ENCODE data around the gene D2HGDH.

D2HGDH gene

DNA sequence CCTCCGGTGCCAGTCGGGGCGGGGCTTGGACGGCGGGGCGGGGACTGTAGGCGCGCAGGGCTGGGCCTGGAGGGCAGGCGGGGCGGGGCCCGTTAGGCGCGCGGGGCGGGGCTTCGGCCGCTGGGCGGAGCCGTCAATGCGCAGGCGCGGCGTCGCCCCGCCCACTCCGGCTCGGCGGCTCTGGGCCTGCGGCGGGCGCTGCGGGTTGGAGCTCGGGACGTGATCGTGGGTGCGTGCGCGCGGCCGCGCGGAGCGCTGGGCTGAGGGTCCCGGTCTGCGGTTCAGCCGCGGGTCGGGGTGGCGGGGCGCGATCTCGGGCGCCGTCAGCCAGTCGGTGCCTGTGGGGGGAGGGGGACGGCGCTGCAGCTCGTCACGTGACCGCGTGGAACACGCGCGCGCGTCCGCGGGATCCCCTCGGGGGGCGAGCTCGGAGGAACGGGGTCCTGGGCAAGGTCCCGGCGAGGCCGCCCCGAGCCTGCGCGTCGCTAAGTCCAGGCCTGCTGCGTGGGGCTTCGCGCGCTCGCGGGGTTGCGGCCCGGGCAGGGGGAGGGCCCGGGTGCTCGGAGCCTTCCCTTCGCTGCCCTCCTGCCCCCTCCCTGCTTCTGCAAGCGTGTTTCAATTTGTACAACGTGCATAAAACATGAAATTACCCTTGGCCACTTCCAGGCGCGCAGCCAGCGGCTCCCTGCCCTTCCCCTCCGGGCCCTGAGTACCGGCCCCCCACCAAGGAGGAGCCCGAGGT, at the start of gene D2HGDH:
Gene D2HGDH, plus strand, starts transcription at position 164 of the 742 bp plus-strand sequence. CDS start 595 bp downstream, outside the sequence.
- DNase-seq = peak; percentile 81

DNA sequence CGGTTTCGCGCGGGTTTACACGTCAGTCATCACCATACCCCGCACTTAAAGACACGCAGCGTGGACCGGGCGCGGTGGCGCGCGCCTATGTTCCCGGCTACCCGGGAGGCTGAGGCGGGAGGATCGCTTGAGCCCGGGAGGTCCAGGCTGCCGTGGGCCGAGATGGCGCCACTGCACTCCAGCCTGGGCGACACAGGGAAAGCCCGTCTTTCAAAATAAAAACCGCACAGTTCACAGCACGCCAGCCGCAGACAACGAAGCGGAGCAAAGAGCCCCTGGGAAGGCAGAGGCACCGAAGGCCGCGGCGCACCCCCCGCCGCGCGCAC, 48.1 kb upstream of the D2HGDH start:
- no peak for DNase-seq

- peak; percentile 97 for DNase-seq
Measured at GRCh38 chr2:241686650-241687425, 47.6 kb upstream of the D2HGDH start, which contains the start of gene DTYMK. TSS of gene DTYMK (minus strand) at chr2:241686815. CDS start at chr2:241686783, 32 bp downstream.

GRCh38 chr2:241689306-241689705, 45.1 kb upstream of the D2HGDH start:
- no peak for DNase-seq

DNA sequence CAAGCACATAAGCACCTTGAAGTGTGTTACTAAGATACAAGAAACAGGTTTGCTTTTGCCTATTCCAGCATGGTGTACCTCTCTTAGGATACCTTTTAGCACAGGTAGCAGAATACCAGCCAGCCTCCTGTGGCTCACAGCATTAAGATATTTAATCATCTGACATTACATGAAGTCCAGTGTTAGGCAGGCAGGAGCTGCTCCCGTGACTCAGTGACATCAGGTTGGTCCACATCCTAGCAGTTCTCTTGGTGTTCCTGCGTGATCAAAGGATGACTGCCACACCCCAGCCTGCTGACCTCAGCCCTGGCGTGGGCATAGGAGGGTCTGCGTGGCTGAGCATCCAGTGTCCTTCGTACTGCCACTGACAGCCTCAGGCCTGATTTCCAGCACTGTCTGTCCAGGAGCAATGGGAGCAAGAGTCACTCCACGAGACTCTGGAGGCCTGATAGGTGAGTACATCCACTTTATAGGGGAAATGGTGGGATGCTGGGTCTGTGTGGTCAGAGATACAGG, 44.2 kb upstream of the D2HGDH start:
- DNase-seq = no peak

GRCh38 chr2:241692448-241692847, 42.0 kb upstream of the D2HGDH start:
- peak; percentile 81 for DNase-seq

DNA sequence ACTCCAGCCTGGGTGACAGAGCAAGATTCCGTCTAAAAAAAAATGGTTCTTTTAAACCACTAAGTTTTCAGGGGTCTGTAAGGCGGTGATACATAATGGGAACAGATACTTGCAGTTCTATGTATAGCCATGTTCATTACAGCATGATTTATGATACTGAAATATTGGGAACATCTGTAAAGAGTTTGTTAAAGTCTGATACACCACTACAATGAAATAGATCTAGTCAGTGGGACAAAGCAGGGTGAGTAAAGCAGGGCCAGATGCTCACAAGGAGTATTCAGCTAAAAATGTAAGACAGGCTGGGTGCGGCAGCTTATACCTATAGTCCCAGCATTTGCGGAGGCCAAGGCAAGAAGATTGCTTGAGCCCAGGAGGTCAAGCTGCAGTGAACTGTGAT, 38.8 kb upstream of the D2HGDH start:
- DNase-seq = peak; percentile 64

DNA sequence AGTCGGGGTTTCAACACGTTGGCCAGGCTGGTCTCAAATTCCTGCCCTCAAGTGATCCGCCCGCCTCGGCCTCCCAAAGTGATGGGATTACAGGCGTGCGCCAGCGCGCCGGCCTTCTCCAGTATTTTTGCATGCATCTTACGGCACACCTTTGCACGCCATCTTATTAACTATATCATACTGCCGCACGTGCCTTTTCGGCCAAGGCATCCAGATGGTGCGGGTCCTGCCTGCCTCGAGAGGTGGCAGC, 33.4 kb upstream of the D2HGDH start:
- DNase-seq = no peak

DNA sequence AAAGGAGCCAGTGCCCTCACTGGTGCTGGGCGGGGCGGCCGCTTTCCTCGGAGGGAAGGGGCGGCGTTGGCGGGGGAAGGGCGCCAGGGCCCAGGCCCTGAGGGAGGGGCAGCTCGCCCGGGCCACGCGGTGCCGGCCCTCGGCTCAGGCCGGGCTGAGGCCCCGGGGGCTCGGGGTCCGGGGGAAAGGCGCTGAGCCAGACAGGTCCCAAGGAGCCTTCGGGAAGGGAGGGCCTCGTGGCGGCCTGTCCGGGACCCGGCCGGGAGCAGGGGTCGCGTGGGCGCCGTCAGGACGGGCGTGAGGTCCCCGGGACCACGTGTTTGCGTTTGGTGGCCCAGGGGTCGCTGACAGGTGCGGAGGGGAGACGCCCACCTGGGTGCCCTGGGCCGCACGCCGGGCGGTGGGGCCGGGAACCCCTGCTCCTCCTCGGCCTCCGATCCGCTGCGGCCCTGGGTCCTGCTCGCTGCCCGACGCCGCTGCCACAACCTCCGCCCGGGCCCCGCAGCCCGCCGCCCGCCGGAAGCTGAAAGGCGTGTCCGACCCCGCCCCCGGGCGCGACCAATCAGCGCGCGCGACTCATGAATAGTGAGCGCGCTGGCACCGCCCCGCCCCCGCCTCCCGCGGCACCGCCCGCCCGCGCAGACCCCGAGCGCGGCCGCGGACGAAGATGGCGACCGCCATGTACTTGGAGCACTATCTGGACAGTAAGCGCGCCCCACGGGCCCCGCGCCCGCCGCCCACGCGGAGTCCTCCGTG, 32.9 kb upstream of the D2HGDH start, which contains the start of gene ING5:
Gene ING5, plus strand, starts transcription at position 641 of the 756 bp plus-strand sequence. Its CDS starts 27 bp downstream, at position 668.
- peak; percentile 93 for DNase-seq

GRCh38 chr2:241702155-241703031, 32.0 kb upstream of the D2HGDH start:
- peak; percentile 80 for DNase-seq

- peak; percentile 10 for DNase-seq
Measured at GRCh38 chr2:241703032-241703604, 31.3 kb upstream of the D2HGDH start.

- DNase-seq = no peak
Measured at GRCh38 chr2:241706537-241706936, 27.9 kb upstream of the D2HGDH start.

GRCh38 chr2:241708879-241709278, 25.6 kb upstream of the D2HGDH start:
- DNase-seq = no peak

DNA sequence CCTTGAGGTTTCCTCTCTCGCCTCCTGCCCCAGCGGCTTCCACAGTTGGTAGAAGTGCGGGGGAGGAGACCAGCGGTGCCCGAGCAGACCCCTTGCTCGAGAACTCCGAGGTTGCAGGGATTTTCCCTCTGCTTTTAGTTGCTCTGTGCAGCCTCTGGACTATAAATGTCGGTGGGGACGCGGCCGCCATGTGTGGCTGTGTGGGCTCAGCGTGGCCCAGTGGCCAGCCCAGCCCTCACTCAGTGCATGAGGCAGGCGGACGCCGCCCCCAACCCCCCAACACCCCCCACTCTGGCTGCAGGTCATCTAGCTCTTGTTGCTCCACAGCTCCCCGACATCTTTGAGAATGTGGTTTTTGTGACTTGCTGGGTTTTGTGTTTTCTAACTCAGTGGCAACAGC, 15.3 kb upstream of the D2HGDH start:
- no peak for DNase-seq

GRCh38 chr2:241720099-241720498, 14.3 kb upstream of the D2HGDH start:
- no peak for DNase-seq

DNA sequence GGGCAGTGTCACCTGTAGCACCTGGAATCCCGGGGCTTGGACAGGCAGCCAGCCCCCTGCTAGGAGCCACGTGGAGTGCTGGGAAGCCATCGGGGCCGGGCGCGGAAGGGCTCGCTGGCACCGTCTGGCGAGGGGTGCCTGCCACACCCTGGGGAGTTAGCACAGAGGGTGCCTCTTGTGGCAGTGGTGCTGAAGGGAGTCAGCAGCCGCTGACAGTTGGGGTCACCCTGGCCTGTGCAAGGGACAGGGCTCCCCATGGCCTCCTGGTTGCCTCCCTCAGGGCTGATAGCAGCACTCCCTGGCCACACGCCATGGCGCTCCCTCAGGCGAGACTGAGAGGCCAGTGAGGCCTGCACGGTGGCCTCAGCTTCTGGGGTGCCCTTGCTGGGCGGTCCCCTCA, 13.9 kb upstream of the D2HGDH start:
- DNase-seq = no peak

DNA sequence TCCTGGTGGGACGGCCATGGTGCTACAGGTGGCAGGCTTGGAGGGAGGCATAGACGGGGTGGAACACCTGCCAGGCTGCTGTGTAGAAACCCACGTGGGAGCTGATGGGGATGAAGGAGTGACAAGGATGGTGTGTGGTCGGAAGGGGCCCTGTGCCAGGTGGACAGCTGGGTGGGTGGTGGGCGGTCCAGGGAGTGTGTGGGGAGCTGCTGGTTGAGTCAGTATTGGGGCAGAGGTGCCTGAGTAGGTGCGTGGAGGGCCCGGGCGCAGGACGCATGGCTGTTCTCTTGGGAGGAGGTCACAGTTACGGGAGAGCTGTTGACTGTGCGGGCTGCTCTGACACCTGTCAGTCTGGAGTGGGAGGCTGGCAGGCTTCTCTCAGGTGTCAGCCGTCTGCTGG, 12.6 kb upstream of the D2HGDH start:
- no peak for DNase-seq

- DNase-seq = no peak
Measured at GRCh38 chr2:241722896-241723454, 11.5 kb upstream of the D2HGDH start.

DNA sequence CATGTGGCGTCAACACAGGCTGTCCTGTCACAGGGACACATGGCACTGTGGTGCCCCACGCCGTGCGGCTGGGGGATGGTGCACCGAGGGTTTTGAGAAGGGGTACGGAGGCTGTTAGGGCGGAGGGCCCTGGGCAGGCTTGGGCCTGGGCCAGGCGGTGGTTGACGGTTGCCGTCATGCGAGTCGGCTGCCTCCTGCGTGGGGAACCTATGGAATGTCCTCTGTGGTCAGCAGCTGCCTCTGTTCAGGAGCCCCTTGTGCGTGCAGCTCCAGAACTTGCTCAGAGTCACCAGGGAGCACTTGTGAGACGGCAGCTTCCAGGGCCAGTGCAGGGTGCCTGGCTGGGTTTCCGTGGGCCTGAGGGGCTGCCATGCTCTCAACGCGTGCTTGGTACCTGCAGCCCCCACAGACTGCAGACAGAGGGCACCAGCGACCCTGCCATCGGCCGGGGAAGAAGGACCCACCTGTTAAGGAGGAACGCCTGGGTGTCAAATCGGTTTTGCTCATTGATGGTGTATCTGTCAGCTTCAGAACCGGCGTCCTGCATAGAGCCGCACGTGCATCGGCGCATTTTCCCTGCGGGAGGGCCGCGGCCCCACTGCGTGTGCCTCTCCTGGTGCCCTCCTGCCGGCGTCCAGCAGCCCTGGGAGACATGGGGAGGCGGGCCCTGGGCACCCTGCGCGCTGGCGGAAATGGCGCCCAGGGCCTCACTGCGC, 10.0 kb upstream of the D2HGDH start:
- no peak for DNase-seq

DNA sequence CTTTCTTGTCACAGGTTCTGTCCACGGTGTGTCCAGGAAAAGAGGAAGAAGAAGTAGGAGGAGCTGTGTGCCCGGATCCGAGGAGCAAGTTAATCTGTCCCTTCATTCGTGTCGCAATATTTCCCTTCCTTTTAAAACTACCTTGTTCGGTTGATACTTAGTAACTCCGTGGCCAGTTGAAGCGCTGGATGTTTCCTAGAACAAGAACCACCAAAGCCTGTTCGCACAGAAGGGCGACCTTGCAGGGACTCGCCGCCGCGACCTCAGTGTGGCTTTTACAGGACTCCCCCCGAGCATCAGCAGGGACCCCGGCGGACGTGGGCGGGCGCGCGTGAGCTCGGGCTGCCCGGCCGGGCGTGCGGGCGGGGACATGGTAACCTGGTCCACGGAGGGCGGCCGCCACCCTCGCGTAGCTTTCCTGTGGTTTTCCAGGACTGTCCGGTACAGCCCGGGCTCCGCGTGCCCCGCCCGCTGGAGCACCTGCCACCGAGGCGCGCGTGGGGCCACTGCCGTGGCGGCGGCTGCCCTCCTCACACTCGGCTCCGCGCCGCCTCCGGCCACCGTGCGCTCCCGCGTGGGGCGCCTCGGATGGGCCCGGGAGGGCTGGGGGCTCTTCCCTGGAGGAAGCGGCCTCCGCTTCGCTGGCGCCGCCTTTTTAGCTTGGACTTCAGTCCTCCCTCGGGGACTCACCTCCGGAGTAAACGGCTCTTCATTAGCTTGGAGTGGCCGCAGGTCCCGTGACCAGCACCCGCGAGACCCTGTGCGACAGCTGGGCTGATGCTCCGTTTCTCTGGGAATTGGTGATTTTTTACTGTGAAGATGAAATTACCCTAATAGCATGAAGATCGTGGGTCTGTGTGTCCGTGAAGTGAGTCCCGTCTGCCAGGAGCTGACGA, 9.2 kb upstream of the D2HGDH start:
- no peak for DNase-seq
